GM13976 (cell line): ENCODE data around the gene RHEB.

ENCODE experiments used
- DNase-seq: peaks from one replicate; pipeline ENCODE4 v3.0.0; 2012; ENCODE audit warnings: low spot score
- CTCF ChIP-seq: IDR thresholded peaks from 2 replicates; pipeline ENCODE4 v1.5.1; 2012; ENCODE audit warnings: borderline replicate concordance, mild to moderate bottlenecking; ENCODE audit not compliant: insufficient read depth; ENCODE audit errors: extremely low read depth, missing control alignments, control extremely low read depth
- in situ Hi-C: fragments of 300-500 bp; cut with MboI; formaldehyde crosslinking; loops from one replicate; pipeline ENCODE4 v1.12.0; 2022; ENCODE audit warnings: low sequenced_read_pairs, mixed read lengths, inconsistent platforms; ENCODE audit not compliant: unreplicated experiment

RHEB gene

GRCh38 chr7:151517601-151518104 is 2.0 kb downstream of the RHEB start:
- no peak for TF ChIP-seq CTCF
- DNase-seq: no peak

GRCh38 chr7:151515276-151515565 is 4.5 kb downstream of the RHEB start:
- TF ChIP-seq CTCF: no peak
- in situ Hi-C loops: no loop called here

More at GRCh38 chr7:151517601-151518104, 2.0 kb downstream of the RHEB start:
- in situ Hi-C loops: no loop called here

GRCh38 chr7:151514461-151515275 is 5.0 kb downstream of the RHEB start:
- DNase-seq: no peak
- no peak for TF ChIP-seq CTCF
- in situ Hi-C loops: no loop called here

More at GRCh38 chr7:151515276-151515565, 4.5 kb downstream of the RHEB start:
- no peak for DNase-seq

- TF ChIP-seq CTCF: no peak
- DNase-seq: no peak
- in situ Hi-C loops: no loop called here
These were observed 6.6 kb downstream of the RHEB start for GRCh38 chr7:151513133-151513532.

GRCh38 chr7:151512353-151512752 is 7.3 kb downstream of the RHEB start:
- TF ChIP-seq CTCF: no peak
- no peak for DNase-seq
- in situ Hi-C loops: no loop called here

GRCh38 chr7:151511946-151512345 is 7.7 kb downstream of the RHEB start:
- TF ChIP-seq CTCF: no peak
- in situ Hi-C loops: no loop called here
- no peak for DNase-seq
